T-helper 2 cell treated with Interferon-gamma antibody and Interleukin-4, amounts not matched to agents 100 ng/mL and 5 ng/mL, for 36 hours (primary cell): ENCODE data around the gene PPP1R7. TPM values are rescaled to one million over a fixed set of nuclear protein-coding genes. Genes with fewer than 3 reads are reported as not detected.
"Not testable (repeated sequence)": the region's sequence is repeated elsewhere in the genome, so short reads cannot be mapped to it uniquely, and the experiment has no call there.

Source experiments
- intact Hi-C: fragments of 100-400 bp; cut with micrococcal nuclease; formaldehyde crosslinking; loops from one replicate; pipeline ENCODE4 v1.15.1; 2023
- total RNA-seq: library from RNA; stranded (reverse); gene quantifications from 2 replicates; pipeline ENCODE4 v1.2.3, GENCODE V29; 2022

Gene PPP1R7
- total RNA-seq = 93.6 and 98.1 TPM in 2 replicates

GRCh38 chr2:241149925-241150659, at the start of gene PPP1R7:
TSS of gene PPP1R7 (plus strand) at chr2:241150467. CDS start at chr2:241150496, 29 bp downstream.
- intact Hi-C loops = loop anchor here (1.0 to 2.0 kb wide), 5 partner anchors 48 to 537 kb away; partner anchors contain the start of genes DTYMK, HDLBP, MTERF4 and SEPTIN2

- intact Hi-C loops = loop anchor here (1.0 to 2.0 kb wide), 2 partner anchors 48 to 212 kb away; partner anchors contain the start of genes HDLBP, PPP1R7 and SEPTIN2
These were observed 47.9 kb upstream of the PPP1R7 start, which contains the start of gene MTERF4 for GRCh38 chr2:241102239-241102803. TSS of gene MTERF4 (minus strand) at chr2:241102287. CDS start at chr2:241102273, 14 bp downstream.

- intact Hi-C loops = loop anchor here (2.0 kb wide), 1 partner anchor 212 kb away; the partner anchor contains the start of genes HDLBP and SEPTIN2
These were observed 47.1 kb upstream of the PPP1R7 start for GRCh38 chr2:241103176-241103595.

DNA sequence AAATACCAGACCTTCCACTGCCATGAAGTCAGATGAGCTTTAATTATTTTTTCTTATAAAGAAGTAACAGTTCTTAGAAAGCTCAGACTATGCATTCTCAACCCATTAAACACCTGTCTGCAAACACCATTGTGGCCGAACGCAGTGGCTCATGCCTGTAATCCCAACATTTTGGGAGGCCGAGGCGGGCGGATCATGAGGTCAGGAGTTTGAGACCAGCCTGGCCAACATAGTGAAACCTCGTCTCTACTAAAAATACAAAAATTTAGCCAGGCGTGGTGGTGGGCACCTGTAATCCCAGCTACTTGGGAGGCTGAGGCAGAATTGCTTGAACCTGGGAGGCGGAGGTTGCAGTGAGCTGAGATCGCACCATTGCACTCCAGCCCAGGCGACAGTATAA, 45.7 kb upstream of the PPP1R7 start:
- intact Hi-C loops = not testable (repeated sequence)

DNA sequence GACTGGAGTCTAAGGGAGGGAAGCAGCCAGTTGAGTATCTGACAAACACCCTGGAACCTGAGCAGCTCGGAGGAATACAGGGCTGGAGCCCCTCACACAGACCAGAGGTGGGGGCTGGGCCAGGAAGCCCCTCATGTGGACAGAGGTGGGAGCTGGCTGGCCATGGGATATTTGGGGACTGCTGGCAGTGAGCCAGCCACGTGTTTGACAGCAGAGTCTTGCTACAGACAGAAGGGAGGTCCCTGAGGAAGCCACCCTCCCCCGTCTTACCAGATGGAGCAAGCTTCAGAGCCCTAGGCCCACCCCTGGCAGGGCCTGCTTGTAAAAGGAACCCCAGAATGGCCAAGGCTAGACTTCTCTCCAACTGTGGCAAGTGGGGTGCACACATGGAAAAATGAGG, 44.6 kb upstream of the PPP1R7 start:
- intact Hi-C loops = no loop called here

DNA sequence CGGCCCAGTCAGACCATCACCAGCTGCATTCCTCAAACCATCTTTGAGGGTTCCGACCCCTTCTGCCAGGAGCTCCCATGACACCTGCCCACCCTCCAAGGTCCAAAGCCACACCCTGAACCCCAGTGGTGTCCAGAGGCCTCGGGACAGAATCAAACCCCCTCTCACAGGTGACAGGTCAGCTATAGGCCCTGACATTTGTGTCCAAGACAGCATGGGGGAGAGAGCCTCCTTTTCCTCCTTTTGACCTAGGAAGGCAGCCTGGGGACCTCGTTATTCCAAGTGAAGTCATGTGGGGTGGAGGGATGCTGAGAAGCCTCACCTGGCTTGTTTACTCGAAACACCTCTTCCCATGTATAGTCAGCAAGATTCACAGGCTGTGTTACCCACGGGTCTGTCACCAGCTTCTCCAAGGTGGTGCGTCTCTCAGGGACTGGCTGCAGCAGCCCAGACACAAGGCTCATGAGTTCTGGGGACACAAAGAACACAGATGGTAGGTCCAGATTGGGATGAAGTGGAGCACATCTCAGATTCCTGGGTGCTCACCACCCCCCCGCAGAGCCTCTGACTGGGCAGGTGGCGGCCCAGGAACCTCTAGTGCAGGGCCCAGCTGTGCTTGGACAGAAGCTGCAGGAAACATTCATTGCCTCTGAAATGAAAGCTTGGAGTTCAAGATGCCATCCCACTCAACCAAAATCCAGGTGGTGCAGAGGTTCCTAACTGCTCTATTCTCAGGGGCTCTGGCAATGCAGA, 43.1 kb upstream of the PPP1R7 start:
- intact Hi-C loops = no loop called here

DNA sequence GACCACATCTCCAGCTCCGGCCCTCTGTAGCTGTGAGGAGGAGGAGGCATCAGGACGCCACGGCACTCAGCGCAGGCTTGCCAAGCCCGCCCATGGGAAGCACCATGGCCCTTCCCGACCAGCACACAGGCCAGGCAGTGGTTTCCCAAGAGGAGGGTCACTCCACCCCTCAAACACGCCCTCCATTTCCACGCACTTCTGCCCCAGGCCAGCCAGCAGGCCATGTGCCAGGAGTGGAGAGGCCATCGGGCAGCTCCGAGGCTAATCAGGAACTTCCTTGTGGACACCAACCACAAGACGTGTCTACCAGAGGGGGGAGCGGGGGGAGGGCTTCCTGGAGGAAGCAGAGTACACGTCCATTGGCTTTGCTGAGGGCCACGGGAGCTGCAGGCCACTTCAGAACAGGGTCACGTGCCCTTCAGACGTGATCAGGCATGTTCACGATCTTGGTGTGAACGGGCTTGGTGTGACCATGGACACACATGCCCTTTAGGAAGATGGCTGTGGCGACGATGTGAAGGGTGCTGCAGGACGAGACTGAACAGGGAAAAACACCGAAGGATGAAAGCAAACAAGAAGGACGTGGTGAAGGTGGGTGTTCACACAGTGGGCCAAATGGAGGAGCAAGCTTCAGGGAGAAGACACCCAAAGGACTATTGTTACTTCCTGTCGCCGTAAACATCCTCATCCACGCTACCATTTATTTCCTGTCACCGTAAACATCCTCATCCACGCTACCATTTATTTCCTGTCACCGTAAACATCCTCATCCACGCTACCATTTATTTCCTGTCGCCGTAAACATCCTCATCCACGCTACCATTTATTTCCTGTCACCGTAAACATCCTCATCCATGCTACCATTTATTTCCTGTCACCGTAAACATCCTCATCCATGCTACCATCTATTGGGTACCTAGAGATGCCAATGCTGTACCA, 41.7 kb upstream of the PPP1R7 start:
- intact Hi-C loops = no loop called here

GRCh38 chr2:241109210-241110088, 40.8 kb upstream of the PPP1R7 start:
- intact Hi-C loops = no loop called here

DNA sequence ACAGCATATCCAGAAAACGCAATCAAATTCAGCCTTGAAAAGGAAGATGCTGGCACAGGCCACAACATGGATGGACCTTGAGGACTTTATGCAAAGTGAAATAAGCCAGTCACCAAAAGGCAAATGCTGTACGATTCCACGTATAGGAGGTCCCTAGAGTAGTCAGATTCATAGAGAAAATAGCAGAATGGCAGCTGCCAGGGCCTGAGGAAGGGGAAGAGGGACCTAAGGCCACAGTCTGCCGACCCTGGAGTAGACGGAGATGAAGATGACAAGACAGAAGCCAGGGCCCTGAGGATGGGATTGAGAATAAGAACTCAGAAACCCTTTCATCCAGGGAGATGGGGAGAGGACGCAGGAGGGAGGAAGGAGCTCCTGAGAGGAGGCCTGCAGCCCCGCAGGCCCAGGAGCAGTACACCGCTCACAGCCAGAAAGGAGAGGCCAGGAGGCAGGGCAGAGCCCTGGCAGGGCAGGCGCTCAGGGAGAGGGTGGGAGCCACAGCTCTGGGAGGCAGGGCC, 40.1 kb upstream of the PPP1R7 start:
- intact Hi-C loops = no loop called here

DNA sequence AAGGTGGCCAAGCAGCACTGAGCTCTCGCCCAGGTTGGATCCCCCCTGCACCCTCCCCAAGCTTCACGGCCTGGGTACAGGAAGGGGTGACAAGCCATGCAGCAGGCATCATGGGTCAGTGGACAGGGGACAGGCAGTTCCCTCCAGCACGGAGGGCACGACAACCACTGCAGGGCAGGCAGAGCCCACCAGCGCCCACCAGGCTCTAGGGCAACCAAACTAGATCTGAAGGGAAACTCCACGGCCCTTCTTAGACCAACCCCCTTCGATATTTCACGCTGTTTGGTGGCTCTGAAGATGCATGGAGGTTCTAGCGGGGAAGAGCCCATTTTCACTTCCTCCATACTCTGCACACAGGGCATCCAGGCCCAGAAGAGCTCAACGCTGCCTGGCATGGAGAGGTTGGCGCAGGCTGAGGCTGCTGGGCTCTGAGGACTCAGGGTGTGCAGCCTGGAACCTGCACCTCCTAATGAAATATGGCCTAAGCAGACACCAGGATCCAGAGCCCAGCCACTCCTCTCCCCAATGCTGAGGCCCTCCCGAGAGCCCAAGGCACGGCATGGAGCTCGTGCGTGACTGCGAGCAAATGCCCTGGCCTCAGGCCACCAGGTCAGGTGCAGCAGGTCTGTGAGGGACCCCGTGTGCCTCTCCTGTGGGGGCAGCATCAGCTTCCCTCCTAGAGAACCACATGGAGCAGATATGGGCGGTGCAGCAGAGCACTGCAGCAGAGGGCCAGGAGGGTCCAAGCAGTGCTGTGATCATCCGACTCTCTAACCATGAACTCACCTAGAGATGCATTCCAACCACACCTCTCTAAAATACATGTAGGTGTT, 39.4 kb upstream of the PPP1R7 start:
- intact Hi-C loops = no loop called here

- intact Hi-C loops = no loop called here
These were observed 38.8 kb upstream of the PPP1R7 start for GRCh38 chr2:241111440-241111805.

GRCh38 chr2:241112046-241112445, 38.2 kb upstream of the PPP1R7 start:
- intact Hi-C loops = no loop called here

GRCh38 chr2:241112592-241112991, 37.7 kb upstream of the PPP1R7 start:
- intact Hi-C loops = no loop called here

- intact Hi-C loops = no loop called here
These were observed 35.4 kb upstream of the PPP1R7 start for GRCh38 chr2:241114836-241115235.

DNA sequence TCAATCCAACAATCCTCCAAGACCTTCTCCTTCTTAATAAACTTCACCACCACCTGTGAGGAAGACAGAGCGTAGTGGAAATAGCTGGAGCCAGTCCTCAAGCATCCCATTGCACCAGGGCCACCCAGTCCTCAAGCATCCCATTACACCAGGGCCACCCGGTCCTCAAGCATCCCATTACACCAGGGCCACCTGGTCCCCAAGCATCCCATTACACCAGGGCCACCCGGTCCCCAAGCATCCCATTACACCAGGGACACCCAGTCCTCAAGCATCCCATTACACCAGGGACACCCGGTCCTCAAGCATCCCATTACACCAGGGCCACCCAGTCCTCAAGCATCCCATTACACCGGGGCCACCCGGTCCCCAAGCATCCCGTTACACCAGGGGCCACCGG, 34.9 kb upstream of the PPP1R7 start:
- intact Hi-C loops = no loop called here

DNA sequence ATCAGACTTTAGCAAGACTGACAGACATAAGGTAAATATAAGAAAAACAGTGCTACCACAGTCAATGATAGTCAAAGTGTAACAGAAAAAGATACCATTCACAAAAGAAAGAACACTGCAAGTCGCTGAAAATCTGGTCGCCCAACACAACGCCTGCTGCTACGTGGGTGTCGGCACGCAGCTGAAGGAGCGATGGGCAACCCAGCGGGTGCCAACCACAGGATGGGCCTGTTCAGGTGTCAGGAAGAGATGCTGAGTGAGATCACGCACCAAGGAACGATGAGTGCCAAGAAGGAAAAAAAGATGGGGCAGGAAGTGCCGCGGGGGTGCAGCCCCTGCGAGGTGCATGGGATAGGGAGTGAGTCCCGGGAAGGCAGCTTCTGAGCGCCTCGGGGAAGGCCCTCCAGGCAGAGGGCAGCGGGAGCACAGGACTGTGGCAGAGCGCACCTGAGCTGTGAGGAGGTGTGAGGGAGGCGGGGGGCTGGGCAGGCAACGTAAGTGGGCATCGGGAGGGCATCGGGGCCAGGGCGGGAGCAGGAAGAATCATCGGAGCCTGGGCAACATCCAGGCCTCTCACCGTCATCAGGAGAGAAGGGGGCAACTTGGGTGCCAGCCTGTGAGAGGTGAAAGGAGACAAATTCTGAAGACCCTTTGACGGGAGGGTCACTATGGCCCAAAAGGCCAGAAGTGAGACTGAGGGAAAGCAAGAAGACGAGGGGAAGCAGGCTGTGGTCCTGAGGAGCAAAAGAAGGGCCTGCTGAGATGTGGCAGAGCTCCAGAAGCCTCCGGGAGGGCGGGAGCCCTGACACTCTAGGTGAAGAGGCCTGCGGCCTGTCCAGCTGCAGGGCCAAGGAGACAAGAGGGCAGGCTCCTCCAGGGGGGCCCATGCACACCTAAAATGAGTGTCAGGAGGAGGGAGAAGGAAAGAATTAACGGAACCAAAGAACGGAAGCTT, 33.4 kb upstream of the PPP1R7 start:
- intact Hi-C loops = no loop called here

- intact Hi-C loops = no loop called here
These were observed 31.3 kb upstream of the PPP1R7 start for GRCh38 chr2:241118737-241119505.
